Measurements from ENCODE around the gene GMDS.

Gene GMDS

DNA sequence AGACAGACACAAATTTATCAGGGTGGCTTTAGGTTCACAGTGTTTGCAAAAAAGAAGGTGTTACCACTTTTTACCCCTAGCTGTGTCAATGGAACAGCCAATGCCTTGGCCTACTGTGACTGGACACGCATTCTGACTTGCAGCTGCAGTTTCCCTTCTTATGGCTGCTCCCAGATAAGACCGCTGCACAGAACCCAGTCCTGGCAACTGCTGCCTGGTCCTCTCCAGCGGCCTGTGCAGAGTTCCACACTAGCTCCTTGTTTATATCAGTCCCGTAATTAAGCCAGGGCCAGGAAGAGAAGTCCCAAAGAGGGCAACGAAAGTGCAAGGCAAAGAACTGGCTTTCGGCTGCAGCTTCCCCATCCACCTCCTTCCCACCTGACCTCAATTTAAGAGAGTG lies 352.7 kb downstream of the GMDS start:
- Histone ChIP-seq H3K79me2 (ENCODE audit: insufficient read depth, low read length) (no peaks in the 10 kb centered on the region), H3K27me3 (ENCODE audit: insufficient read depth, low read length, poor library complexity) (no peaks in the 10 kb centered on the region), H4K20me1 (ENCODE audit: insufficient read depth, low read length) (no peaks in the 10 kb centered on the region; the same call in 1 of the 2 replicates), H3K4me1 (ENCODE audit: insufficient read depth, low read length) (no peaks in the 10 kb centered on the region), H3K27ac (ENCODE audit: low read length) (no peak overlapping the region), H3K9me3 (ENCODE audit: insufficient read depth, low read length, severe bottlenecking) (no peaks in the 10 kb centered on the region), H3K36me3 (ENCODE audit: insufficient read depth, low read length) (no peaks in the 10 kb centered on the region), H3K4me2 (ENCODE audit: insufficient read depth, low read length) (no peak overlapping the region), H2AFZ (ENCODE audit: low read depth, low read length) (no peak overlapping the region), H3K9ac (ENCODE audit: low read depth, low read length) (no peak overlapping the region), H3K4me3 (ENCODE audit: low read depth in 1 of 2, low read length in 2 of 2) (no peak overlapping the region)
- no peak for DNase-seq
- no peak for ATAC-seq (ENCODE audit: insufficient read depth, low read depth)
- TF ChIP-seq CTCF (IDR thresholded peaks at IDR 0.05; ENCODE audit: borderline replicate concordance, extremely low read depth, low read length, poor library complexity, severe bottlenecking) (no peak), EZH2 (IDR thresholded peaks at IDR 0.05; ENCODE audit: borderline replicate concordance, low read depth, low read length, severe bottlenecking) (no peak)

- no peaks in the 10 kb centered on the region for H3K36me3 ChIP-seq (ENCODE audit: insufficient read depth, low read length)
- H4K20me1 ChIP-seq (ENCODE audit: insufficient read depth, low read length): no peaks in the 10 kb centered on the region
- no peaks in the 10 kb centered on the region for H3K4me1 ChIP-seq (ENCODE audit: insufficient read depth, low read length)
- H2AFZ ChIP-seq (ENCODE audit: low read depth, low read length): no peak overlapping the region
- DNase-seq (no peak), ATAC-seq (ENCODE audit: insufficient read depth, low read depth) (no peak)
- no peak overlapping the region for H3K4me3 ChIP-seq (ENCODE audit: low read depth in 1 of 2, low read length in 2 of 2)
- no peak overlapping the region for H3K4me2 ChIP-seq (ENCODE audit: insufficient read depth, low read length)
- H3K9ac ChIP-seq (ENCODE audit: low read depth, low read length): no peak overlapping the region
- no peaks in the 10 kb centered on the region for H3K9me3 ChIP-seq (ENCODE audit: insufficient read depth, low read length, severe bottlenecking)
- no peaks in the 10 kb centered on the region for H3K79me2 ChIP-seq (ENCODE audit: insufficient read depth, low read length)
- TF ChIP-seq CTCF (IDR thresholded peaks at IDR 0.05; ENCODE audit: borderline replicate concordance, extremely low read depth, low read length, poor library complexity, severe bottlenecking) (no peak), EZH2 (IDR thresholded peaks at IDR 0.05; ENCODE audit: borderline replicate concordance, low read depth, low read length, severe bottlenecking) (no peak)
- H3K27me3 ChIP-seq (ENCODE audit: insufficient read depth, low read length, poor library complexity): no peaks in the 10 kb centered on the region
- H3K27ac ChIP-seq (ENCODE audit: low read length): no peak overlapping the region
Measured at GRCh38 chr6:1890987-1891386, 354.4 kb downstream of the GMDS start.

DNA sequence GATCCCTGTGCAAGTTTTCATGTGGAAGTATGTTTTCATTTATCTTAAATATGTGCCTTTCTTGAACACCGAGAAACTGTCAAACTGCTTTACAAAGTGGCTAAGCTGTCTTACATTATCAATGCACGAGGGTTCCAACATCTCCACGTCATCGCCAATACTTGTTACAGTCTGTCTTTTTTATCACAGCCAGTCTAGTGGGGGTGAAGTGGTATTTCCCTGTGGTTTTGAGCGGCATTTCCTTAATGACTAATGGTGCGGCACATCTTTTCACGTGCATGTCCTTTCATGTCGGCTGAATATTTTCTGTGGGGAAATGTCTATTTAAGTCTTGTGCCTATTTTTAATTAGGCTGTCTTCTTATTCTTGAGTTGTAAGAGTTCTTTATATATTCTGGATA lies 355.3 kb downstream of the GMDS start:
- Histone ChIP-seq H2AFZ (ENCODE audit: low read depth, low read length) (no peak overlapping the region), H3K9ac (ENCODE audit: low read depth, low read length) (no peak overlapping the region), H3K9me3 (ENCODE audit: insufficient read depth, low read length, severe bottlenecking) (no peaks in the 10 kb centered on the region), H3K4me2 (ENCODE audit: insufficient read depth, low read length) (no peak overlapping the region), H3K4me1 (ENCODE audit: insufficient read depth, low read length) (no peaks in the 10 kb centered on the region), H3K27me3 (ENCODE audit: insufficient read depth, low read length, poor library complexity) (no peaks in the 10 kb centered on the region), H3K4me3 (ENCODE audit: low read depth in 1 of 2, low read length in 2 of 2) (no peak overlapping the region), H3K79me2 (ENCODE audit: insufficient read depth, low read length) (no peaks in the 10 kb centered on the region), H3K27ac (ENCODE audit: low read length) (no peak overlapping the region), H3K36me3 (ENCODE audit: insufficient read depth, low read length) (no peaks in the 10 kb centered on the region), H4K20me1 (ENCODE audit: insufficient read depth, low read length) (no peaks in the 10 kb centered on the region)
- TF ChIP-seq EZH2 (IDR thresholded peaks at IDR 0.05; ENCODE audit: borderline replicate concordance, low read depth, low read length, severe bottlenecking): no peak
- TF ChIP-seq CTCF (IDR thresholded peaks at IDR 0.05; ENCODE audit: borderline replicate concordance, extremely low read depth, low read length, poor library complexity, severe bottlenecking): no peak
- ATAC-seq (ENCODE audit: insufficient read depth, low read depth) (no peak), DNase-seq (no peak)

DNA sequence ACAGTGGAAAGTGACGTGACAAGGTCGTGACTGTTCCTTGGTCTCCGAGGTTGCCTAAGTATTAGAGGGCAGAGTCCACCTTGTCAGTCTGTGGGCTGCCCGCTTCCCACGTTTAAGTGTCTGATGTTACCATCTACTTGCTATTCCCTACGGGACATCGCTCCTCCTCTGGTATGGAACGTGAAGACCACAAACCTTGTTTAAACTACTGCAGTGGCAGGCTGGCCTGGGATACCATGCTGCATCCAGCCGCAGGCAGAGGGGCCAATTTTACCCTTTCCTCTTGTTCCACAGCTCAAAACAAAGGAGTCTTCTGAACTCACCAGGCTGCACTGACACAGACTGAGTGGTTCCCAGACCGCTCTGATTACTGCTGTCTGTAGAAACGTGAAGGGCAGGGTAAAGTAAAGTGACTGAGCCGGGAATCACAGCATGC lies 359.8 kb downstream of the GMDS start:
- no peak for ATAC-seq (ENCODE audit: insufficient read depth, low read depth)
- H4K20me1 ChIP-seq (ENCODE audit: insufficient read depth, low read length): no peaks in the 10 kb centered on the region
- no peaks in the 10 kb centered on the region for H3K36me3 ChIP-seq (ENCODE audit: insufficient read depth, low read length)
- H3K9ac ChIP-seq (ENCODE audit: low read depth, low read length): no peak overlapping the region
- H3K27ac ChIP-seq (ENCODE audit: low read length): no peak overlapping the region
- no peaks in the 10 kb centered on the region for H3K27me3 ChIP-seq (ENCODE audit: insufficient read depth, low read length, poor library complexity)
- H3K4me2 ChIP-seq (ENCODE audit: insufficient read depth, low read length): no peak overlapping the region
- TF ChIP-seq EZH2 (IDR thresholded peaks at IDR 0.05; ENCODE audit: borderline replicate concordance, low read depth, low read length, severe bottlenecking) (no peak), CTCF (IDR thresholded peaks at IDR 0.05; ENCODE audit: borderline replicate concordance, extremely low read depth, low read length, poor library complexity, severe bottlenecking) (no peak)
- H3K79me2 ChIP-seq (ENCODE audit: insufficient read depth, low read length): no peaks in the 10 kb centered on the region
- no peak overlapping the region for H2AFZ ChIP-seq (ENCODE audit: low read depth, low read length)
- H3K4me1 ChIP-seq (ENCODE audit: insufficient read depth, low read length): no peaks in the 10 kb centered on the region
- DNase-seq: no peak
- H3K4me3 ChIP-seq (ENCODE audit: low read depth in 1 of 2, low read length in 2 of 2): no peak overlapping the region
- H3K9me3 ChIP-seq (ENCODE audit: insufficient read depth, low read length, severe bottlenecking): no peaks in the 10 kb centered on the region

All from DND-41 (cell line).